ENCODE measurements around the gene DOP1A.

DNA sequence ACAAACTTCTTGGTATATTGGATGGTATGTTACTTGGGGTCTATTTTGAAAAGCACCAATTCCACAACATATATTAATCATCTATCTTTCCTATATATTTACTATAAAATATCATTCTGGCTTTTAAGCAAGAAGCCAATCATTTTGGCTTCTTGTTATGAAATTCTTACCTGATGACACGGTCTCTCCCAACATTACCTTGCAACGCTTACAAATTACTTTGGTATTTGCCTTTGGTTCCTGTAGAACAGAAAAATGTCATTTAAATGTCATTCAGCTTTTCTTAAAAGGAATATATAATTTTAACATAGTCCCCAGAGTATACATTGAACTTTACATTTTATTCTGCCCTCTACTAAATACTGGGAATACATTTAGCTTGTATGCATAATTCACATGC is 29.2 kb upstream of the DOP1A start:
- TF ChIP-seq, protein P1, sequence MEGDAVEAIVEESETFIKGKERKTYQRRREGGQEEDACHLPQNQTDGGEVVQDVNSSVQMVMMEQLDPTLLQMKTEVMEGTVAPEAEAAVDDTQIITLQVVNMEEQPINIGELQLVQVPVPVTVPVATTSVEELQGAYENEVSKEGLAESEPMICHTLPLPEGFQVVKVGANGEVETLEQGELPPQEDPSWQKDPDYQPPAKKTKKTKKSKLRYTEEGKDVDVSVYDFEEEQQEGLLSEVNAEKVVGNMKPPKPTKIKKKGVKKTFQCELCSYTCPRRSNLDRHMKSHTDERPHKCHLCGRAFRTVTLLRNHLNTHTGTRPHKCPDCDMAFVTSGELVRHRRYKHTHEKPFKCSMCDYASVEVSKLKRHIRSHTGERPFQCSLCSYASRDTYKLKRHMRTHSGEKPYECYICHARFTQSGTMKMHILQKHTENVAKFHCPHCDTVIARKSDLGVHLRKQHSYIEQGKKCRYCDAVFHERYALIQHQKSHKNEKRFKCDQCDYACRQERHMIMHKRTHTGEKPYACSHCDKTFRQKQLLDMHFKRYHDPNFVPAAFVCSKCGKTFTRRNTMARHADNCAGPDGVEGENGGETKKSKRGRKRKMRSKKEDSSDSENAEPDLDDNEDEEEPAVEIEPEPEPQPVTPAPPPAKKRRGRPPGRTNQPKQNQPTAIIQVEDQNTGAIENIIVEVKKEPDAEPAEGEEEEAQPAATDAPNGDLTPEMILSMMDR (conservative IDR thresholded peaks at IDR 0.05; ENCODE audit: low read depth, low read length), result no peak
- no peak for TF ChIP-seq FOS (IDR thresholded peaks at IDR 0.05; ENCODE audit: low read depth, low read length)
- no peak for TF ChIP-seq POLR2A (IDR thresholded peaks at IDR 0.05; ENCODE audit: low read depth, low read length)
- TF ChIP-seq RFX5 (IDR thresholded peaks at IDR 0.05; ENCODE audit: low read depth, low read length), result no peak
- TF ChIP-seq RAD21 (IDR thresholded peaks at IDR 0.05; ENCODE audit: low read length), result no peak

Measured in IMR-90 (cell line).